Activated T-cell treated with anti-CD3 and anti-CD28 coated beads, Interleukin-2, amount 50 U/mL, for 24 hours (primary cell): ENCODE measurements around the gene SSH2.

ENCODE experiments used
- DNase-seq: peaks from one replicate; pipeline ENCODE4 v3.0.0-alpha.2; 2020
- H3K27ac Mint-ChIP-seq: 2 replicates; pipeline ENCODE4 v1.8.0; 2020; ENCODE audit warnings: mild to moderate bottlenecking, mixed read lengths
- H3K27me3 Mint-ChIP-seq: 2 replicates; pipeline ENCODE4 v1.8.0; 2020; ENCODE audit warnings: mixed read lengths
- H3K36me3 Mint-ChIP-seq: 2 replicates; pipeline ENCODE4 v1.8.0; 2020; ENCODE audit warnings: low read depth, mixed read lengths
- H3K4me1 Mint-ChIP-seq: 2 replicates; pipeline ENCODE4 v1.8.0; 2020; ENCODE audit warnings: low read depth, mixed read lengths
- H3K4me3 Mint-ChIP-seq: 2 replicates; pipeline ENCODE4 v1.8.0; 2020; ENCODE audit warnings: mild to moderate bottlenecking, moderate library complexity, mixed read lengths
- H3K9me3 Mint-ChIP-seq: 2 replicates; pipeline ENCODE4 v1.8.0; 2020; ENCODE audit warnings: mixed read lengths

Gene SSH2

GRCh38 chr17:29612404-29613280 lies 317.4 kb downstream of the SSH2 start:
- Mint-ChIP-seq H3K4me1 (peaks cover 41% of the 10 kb centered on the region), H3K27me3 (peaks cover 5% of the 10 kb centered on the region), H3K27ac (no peak overlapping the region), H3K4me3 (no peak overlapping the region), H3K9me3 (no peaks in the 10 kb centered on the region), H3K36me3 (peaks cover 16% of the 10 kb centered on the region)
- no peak for DNase-seq

GRCh38 chr17:29612094-29612403 lies 318.0 kb downstream of the SSH2 start:
- Mint-ChIP-seq H3K4me3 (no peak overlapping the region), H3K36me3 (peaks cover 16% of the 10 kb centered on the region), H3K9me3 (no peaks in the 10 kb centered on the region), H3K27me3 (peaks cover 4% of the 10 kb centered on the region), H3K27ac (no peak overlapping the region), H3K4me1 (peaks cover 35% of the 10 kb centered on the region)
- no peak for DNase-seq

GRCh38 chr17:29611351-29612093 lies 318.5 kb downstream of the SSH2 start:
- no peaks in the 10 kb centered on the region for H3K27me3 Mint-ChIP-seq
- peaks cover 16% of the 10 kb centered on the region for H3K36me3 Mint-ChIP-seq
- DNase-seq = no peak
- no peaks in the 10 kb centered on the region for H3K9me3 Mint-ChIP-seq
- H3K27ac Mint-ChIP-seq = no peak overlapping the region
- no peak overlapping the region for H3K4me3 Mint-ChIP-seq
- peaks cover 30% of the 10 kb centered on the region for H3K4me1 Mint-ChIP-seq

- Mint-ChIP-seq H3K4me3 (no peak overlapping the region), H3K36me3 (peaks cover 16% of the 10 kb centered on the region), H3K9me3 (no peaks in the 10 kb centered on the region), H3K4me1 (peaks cover 20% of the 10 kb centered on the region), H3K27me3 (no peaks in the 10 kb centered on the region), H3K27ac (no peak overlapping the region)
- no peak for DNase-seq
These were observed 319.6 kb downstream of the SSH2 start for GRCh38 chr17:29610395-29610794.

- peaks cover 16% of the 10 kb centered on the region for H3K36me3 Mint-ChIP-seq
- H3K4me3 Mint-ChIP-seq = no peak overlapping the region
- no peak overlapping the region for H3K27ac Mint-ChIP-seq
- DNase-seq = no peak
- H3K9me3 Mint-ChIP-seq = no peaks in the 10 kb centered on the region
- peaks cover 6% of the 10 kb centered on the region for H3K4me1 Mint-ChIP-seq
- H3K27me3 Mint-ChIP-seq = no peaks in the 10 kb centered on the region
These were observed 321.0 kb downstream of the SSH2 start for GRCh38 chr17:29608986-29609385.

- H3K4me3 Mint-ChIP-seq = no peak overlapping the region
- H3K9me3 Mint-ChIP-seq = no peaks in the 10 kb centered on the region
- H3K27me3 Mint-ChIP-seq = no peaks in the 10 kb centered on the region
- no peak for DNase-seq
- H3K36me3 Mint-ChIP-seq = peaks cover 12% of the 10 kb centered on the region
- H3K4me1 Mint-ChIP-seq = no peaks in the 10 kb centered on the region
- peak overlapping the region; percentile 22 for H3K27ac Mint-ChIP-seq
These were observed 322.4 kb downstream of the SSH2 start for GRCh38 chr17:29607557-29608195.

- Mint-ChIP-seq H3K27ac (no peak overlapping the region), H3K36me3 (no peaks in the 10 kb centered on the region), H3K27me3 (no peaks in the 10 kb centered on the region), H3K4me3 (no peak overlapping the region), H3K9me3 (no peaks in the 10 kb centered on the region), H3K4me1 (peaks cover 8% of the 10 kb centered on the region)
- DNase-seq = no peak
These were observed 326.8 kb downstream of the SSH2 start for GRCh38 chr17:29603109-29603674.

GRCh38 chr17:29597361-29598172 lies 332.5 kb downstream of the SSH2 start:
- H3K36me3 Mint-ChIP-seq = peaks cover 5% of the 10 kb centered on the region
- H3K9me3 Mint-ChIP-seq = no peaks in the 10 kb centered on the region
- no peak overlapping the region for H3K27ac Mint-ChIP-seq
- peaks cover 23% of the 10 kb centered on the region for H3K4me1 Mint-ChIP-seq
- no peak for DNase-seq
- no peaks in the 10 kb centered on the region for H3K27me3 Mint-ChIP-seq
- no peak overlapping the region for H3K4me3 Mint-ChIP-seq

GRCh38 chr17:29596811-29597210 lies 333.2 kb downstream of the SSH2 start:
- Mint-ChIP-seq H3K4me1 (peaks cover 30% of the 10 kb centered on the region), H3K36me3 (peaks cover 5% of the 10 kb centered on the region), H3K9me3 (no peaks in the 10 kb centered on the region), H3K4me3 (no peak overlapping the region), H3K27ac (no peak overlapping the region), H3K27me3 (no peaks in the 10 kb centered on the region)
- DNase-seq = no peak

- Mint-ChIP-seq H3K4me1 (peaks cover 37% of the 10 kb centered on the region), H3K36me3 (peaks cover 5% of the 10 kb centered on the region), H3K4me3 (no peak overlapping the region), H3K9me3 (no peaks in the 10 kb centered on the region), H3K27ac (no peak overlapping the region), H3K27me3 (no peaks in the 10 kb centered on the region)
- DNase-seq = no peak
These were observed 333.9 kb downstream of the SSH2 start for GRCh38 chr17:29595943-29596774.

- DNase-seq = no peak
- H3K27me3 Mint-ChIP-seq = no peaks in the 10 kb centered on the region
- peak overlapping the region; percentile 83 for H3K4me3 Mint-ChIP-seq
- peaks cover 38% of the 10 kb centered on the region for H3K4me1 Mint-ChIP-seq
- H3K9me3 Mint-ChIP-seq = no peaks in the 10 kb centered on the region
- H3K27ac Mint-ChIP-seq = no peak overlapping the region
- H3K36me3 Mint-ChIP-seq = peaks cover 5% of the 10 kb centered on the region
These were observed 334.7 kb downstream of the SSH2 start for GRCh38 chr17:29595107-29595942.

GRCh38 chr17:29594519-29595090 lies 335.4 kb downstream of the SSH2 start:
- Mint-ChIP-seq H3K9me3 (no peaks in the 10 kb centered on the region), H3K4me3 (peak overlapping the region; percentile 83), H3K27ac (peak overlapping the region; percentile 67), H3K4me1 (peaks cover 43% of the 10 kb centered on the region), H3K27me3 (no peaks in the 10 kb centered on the region), H3K36me3 (peaks cover 5% of the 10 kb centered on the region)
- DNase-seq = no peak
